Fibroblast of skin of right biceps (primary cell): ENCODE measurements around the gene BBLN.
"Not testable (repeated sequence)": the region's sequence is repeated elsewhere in the genome, so short reads cannot be mapped to it uniquely, and the experiment has no call there.

ENCODE experiments used
- DNase-seq: peaks from one replicate; pipeline ENCODE4 v3.0.0-alpha.2; 2013

BBLN gene

DNA sequence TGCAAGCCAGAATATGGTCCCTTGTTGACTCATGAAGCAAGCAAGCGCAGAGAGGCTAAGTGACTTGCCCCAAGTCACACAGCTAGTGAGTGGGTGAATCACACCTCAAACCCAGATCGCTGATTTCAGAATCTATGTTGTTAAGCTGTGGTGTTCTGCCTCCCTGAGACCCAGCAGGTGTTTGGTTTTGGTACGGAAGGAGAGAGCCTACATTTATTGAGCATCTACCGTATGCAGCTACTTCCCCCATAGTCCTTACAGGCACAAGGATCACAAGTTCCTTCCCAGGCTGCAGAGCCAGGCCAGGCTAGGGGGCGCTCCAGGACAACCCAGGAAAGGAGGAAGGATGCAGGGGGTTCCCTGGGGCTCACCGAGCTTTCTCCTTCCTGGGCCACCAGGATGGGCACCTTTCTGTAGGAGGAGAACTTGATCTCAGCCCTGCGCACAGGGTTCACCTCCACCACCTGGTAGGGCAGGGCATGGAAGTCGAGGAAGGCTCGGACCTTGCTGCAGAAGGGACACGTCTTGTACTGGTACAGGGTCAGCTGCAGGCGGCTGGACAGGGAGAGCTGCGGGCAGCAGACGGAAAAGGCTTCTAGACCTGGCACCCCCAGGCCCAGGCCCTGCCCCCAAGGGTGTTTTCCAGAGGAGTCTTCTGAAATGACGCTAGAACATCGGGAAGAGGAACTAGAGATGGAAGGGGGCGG, 35.0 kb upstream of the BBLN start:
- DNase-seq: peak; percentile 52

DNA sequence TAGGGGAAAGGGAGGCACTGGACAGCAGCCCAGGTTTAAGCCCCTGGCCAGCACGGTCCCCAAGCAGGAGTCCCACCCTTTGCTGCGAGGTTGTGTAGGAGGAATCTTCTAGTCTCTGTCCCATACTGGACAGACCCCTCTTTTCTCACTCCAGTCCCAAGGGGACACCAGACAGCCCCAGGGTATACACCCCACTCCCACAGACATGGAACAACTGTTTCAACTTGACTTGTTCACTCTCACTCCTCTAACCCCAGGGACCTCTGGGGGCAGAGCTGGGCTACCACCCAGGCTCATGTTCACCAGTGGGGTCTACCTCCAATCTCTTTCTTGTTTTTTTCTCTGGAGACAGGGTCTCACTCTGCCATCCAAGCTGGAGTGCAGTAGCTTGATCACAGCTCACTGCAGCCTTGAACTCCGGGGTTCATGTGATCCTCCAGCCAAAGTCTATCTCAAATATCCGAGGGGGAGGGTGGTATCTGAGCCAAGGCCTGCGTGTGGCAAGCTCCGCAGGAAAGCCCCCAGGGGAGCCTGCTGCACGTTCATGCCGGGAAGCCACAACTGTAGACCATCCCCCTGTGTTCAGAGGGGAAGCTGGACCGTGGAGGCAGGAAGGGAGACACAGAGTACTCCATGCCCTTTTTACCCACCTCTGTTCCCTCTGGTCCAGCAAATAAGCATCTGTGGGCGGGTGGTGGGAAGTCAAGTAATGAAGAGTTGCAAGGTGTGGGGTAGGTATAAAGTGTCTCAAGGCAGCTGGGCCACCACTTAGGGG, 34.3 kb upstream of the BBLN start:
- peak; percentile 18 for DNase-seq

GRCh38 chr9:128127568-128127989, 32.5 kb upstream of the BBLN start, which contains the start of gene PTGES2:
Gene PTGES2 (minus strand): TSS chr9:128127729. CDS start chr9:128127717, 12 bp downstream.
- DNase-seq: peak; percentile 89

GRCh38 chr9:128127990-128128835, 31.9 kb upstream of the BBLN start:
- peak; percentile 94 for DNase-seq

- DNase-seq: no peak
These were observed 31.1 kb upstream of the BBLN start for GRCh38 chr9:128128836-128129590.

DNA sequence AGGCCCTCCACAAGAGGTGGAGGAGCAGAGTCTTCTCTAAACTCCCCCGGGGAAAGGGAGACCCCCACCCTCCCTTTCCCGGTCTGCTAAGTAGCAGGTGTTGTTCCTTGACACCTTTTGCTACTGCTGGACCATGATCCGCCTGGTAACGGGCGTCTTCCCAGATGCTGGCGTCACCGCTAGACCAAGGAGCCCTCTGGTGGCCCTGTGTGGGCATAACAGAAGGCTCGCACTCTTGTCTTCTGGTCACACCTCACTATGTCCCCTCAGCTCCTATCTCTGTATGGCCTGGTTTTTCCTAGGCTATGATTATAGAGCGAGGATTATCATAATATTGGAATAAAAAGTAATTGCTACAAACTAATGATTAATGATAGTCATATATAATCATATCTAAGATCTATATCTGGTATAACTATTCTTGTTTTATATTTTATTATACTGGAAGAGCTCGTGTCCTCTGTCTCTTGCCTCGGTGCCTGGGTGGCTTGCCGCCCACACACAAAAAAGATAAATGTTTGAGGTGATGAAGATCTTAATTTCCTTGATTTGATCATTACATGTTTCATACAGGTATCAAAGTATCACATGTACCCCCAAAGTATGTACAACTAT, 30.0 kb upstream of the BBLN start:
- DNase-seq: not testable (repeated sequence)

GRCh38 chr9:128130651-128131050, 29.4 kb upstream of the BBLN start:
- DNase-seq: not testable (repeated sequence)

DNA sequence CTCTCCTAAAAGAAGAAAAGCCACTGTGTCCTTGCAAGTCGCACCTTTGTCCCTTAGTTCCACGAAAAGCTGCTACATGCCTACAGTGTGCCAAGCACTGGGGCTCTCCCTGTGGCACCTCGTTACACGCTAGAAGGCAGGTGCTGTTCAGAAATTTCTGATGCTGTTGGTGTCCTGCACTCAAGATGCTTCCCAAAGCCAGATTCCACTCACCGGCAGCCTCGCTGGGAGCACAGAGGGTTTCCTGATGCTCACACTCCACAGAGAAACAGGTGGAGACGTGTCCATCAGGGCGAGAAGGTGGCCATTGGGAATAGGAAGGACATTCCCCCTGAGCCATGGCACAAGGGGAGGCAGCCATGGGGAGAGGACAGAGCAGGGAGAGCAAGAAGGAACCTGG, 28.7 kb upstream of the BBLN start:
- DNase-seq: not testable (repeated sequence)

- not testable (repeated sequence) for DNase-seq
These were observed 27.9 kb upstream of the BBLN start for GRCh38 chr9:128132139-128132538.

- not testable (repeated sequence) for DNase-seq
These were observed 24.5 kb upstream of the BBLN start for GRCh38 chr9:128135561-128135960.

DNA sequence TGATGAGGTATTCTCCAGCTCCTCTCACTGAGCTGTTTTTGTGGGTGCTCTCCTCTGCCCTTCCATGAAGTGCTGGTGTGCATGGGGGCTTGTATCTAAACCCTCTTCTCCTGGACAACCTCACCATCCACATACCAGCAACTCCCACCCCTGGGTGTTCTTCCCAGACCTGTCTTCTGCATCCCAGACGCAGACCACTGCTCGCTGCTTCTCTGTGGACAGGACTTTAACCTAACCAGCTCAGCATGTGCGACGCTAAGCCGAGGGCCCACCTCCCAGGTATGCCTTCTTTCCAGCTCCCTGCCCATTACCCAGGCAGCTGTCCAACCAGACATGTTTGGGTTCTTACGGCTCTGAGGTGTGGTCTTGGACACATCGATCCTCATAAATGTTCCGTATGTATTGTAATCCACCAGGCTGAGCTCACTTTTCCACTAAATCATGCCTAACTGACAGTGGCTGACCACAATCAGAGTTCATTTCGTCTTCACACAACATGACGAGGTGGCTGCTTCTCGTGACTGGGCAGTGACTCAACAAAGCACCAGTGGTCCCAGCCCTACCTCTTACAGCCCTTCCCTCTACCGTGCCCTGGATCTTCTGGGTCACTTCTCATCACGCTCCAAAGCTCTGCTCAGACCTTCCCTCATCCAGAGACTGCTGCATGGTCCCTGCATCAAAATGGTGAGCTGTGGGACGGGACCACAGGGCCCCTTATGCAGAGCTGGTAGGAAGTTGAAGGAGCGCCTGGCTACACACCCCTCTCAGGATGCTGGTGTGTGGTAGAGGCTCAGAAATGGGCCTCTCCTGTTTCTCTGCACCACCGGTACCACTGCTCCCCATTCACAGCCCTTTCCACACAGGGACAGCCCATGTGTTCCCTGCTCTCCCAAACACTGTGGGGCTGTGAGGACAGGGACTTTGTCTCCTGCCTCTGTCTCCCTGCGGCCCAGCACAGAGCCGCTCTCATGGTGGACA, 23.0 kb upstream of the BBLN start:
- DNase-seq: peak; percentile 83

GRCh38 chr9:128138001-128138400, 22.1 kb upstream of the BBLN start:
- no peak for DNase-seq

DNA sequence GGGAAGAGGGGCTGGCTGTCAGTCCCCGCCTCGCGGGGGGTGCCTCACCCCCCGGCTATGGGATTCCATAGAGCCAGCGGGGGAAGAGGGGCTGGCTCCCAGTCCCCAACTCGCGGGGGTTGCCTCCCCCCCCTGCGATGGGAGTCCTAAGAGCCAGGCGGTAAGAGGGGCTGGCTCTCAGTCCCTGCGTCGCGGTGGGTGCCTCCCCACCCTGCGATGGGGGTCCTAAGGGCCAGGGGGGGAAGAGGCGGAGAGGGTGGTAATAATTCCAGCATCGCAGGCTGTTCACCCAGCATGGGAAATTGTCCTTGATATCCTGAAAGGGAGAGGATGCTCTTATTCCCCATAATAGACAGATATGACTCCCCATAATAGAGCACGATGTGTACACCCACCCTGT, 20.4 kb upstream of the BBLN start:
- no peak for DNase-seq

DNA sequence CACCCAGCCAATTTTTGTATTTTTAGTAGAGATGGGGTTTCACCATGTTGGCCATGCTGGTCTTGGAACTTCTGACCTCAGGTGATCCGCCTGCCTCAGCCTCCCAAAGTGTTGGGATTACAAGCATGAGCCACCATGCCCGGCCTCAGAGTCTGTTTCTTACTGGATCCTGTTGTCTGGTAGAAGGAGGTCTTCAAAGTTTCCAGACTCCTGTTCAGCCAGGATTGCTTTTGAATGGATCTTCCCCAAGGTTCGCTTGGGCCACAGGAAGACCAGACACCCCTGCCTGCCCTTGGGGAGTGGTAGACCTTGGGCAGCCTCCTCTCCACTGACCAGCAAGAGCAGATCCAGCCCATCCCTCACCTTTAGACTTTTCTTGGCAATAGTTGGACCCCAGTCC, 18.5 kb upstream of the BBLN start:
- DNase-seq: no peak

GRCh38 chr9:128142061-128142460, 18.0 kb upstream of the BBLN start:
- DNase-seq: no peak

- no peak for DNase-seq
These were observed 17.5 kb upstream of the BBLN start for GRCh38 chr9:128142596-128142995.

DNA sequence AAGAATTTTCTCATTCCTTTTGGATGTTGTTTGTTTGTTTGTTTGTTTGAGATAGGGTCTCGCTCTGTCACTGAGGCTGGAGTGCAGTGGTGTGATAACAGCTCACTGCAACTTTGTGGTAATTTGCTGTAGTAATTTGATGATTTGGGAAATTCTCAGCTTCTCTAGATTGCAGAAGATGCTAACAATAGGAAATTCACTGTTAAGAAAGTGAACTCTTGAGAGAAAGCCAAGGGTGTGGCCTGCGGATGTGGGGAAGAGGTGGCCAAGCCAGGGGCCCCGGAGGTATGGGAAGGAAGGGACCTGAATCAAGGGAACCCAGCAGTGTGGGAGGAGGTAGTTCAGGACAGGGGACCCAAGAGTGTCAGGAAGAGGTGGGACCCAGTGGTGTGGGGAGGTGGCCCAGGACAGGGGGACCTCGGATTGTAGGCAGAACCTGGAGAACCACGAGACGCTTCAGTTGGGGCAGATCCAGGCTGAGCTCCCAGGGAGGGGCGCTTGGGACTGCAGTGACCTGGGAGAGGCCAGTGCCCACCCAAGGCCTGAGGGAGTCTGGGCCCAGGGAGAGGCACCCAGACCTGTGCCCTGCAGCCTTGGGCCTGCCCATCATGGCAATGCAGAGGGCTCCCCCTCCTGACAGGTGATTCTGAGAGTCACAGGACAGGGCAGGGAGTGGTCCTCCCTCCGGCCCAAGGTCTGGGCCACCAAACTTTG, 16.4 kb upstream of the BBLN start:
- no peak for DNase-seq

GRCh38 chr9:128144239-128145181, 15.6 kb upstream of the BBLN start:
- DNase-seq: no peak

DNA sequence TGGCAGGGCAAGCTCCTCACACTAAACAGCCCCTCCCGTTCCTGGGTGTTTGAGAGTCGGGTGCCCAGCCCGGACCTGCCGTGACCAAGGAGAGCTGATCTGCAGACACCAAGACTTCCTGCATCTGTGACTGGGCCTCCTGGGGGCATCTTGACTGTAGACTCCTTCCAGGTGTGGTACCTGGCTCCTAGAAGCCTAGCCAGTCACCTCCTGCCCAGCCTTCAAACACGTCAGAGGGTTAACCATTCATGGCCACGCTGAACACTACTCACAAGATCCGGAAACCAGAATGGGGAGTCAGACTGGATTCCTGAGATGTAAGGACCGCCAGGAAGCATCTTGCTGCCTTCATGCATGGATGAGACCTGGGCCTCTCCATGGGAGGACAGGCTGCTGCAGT, 14.5 kb upstream of the BBLN start:
- no peak for DNase-seq
